HG02588 (cell line): ENCODE data around the gene PRKCB.
A peak's percentile ranks its signal among the peaks of the same experiment; 100 is the strongest.

ENCODE experiments used
- ATAC-seq: cut with Tn5 transposase; IDR thresholded peaks from one replicate; pipeline ENCODE4 v1.9.1; 2021; ENCODE audit warnings: mild to moderate bottlenecking, moderate library complexity; ENCODE audit not compliant: unreplicated experiment

Gene PRKCB

DNA sequence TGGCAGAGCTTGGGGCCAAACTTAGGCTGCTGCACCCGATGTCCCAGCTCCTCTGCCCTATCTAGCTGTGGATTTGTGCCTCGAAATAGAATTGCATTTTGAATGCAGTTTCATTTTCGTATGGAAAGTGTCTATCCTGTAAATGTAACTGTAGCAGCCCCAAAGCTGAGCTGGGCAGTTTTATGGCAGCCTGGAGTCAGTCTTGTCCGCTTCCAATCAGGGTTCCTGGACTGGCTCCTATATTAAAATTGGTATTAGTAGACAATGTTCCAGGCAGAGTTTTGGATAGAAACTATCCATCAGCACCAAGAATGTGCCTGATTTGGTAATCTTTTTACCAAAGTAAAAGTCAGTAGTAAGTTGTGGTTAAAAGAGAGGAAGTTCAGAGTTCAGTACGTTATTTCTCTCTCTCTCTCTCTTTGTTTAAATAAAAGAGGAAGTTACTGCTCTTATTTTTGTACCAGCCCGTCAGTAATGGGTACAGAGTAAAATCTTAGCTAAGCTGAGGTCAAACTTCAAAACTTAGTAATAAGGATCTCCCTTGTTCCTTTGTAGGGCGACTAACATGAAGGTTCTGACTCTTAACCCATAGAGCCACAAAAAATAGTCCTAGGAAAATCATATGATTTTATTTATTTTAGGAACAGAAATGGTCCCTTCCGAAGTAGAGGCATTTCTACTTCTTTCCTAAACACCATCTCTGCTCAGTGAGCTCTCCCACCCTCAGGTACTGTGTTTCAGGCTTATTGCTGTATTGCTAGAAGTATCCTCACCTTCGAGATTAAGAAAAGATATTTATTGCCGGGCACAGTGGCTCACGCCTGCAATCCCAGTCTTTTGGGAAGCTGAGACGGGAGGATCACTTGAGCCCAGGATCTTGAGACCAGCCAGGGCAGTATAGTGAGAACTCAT, 28.0 kb downstream of the PRKCB start:
- peak; percentile 81 for ATAC-seq

- ATAC-seq, result no peak
Measured at GRCh38 chr16:23865853-23866252, 30.1 kb downstream of the PRKCB start.

DNA sequence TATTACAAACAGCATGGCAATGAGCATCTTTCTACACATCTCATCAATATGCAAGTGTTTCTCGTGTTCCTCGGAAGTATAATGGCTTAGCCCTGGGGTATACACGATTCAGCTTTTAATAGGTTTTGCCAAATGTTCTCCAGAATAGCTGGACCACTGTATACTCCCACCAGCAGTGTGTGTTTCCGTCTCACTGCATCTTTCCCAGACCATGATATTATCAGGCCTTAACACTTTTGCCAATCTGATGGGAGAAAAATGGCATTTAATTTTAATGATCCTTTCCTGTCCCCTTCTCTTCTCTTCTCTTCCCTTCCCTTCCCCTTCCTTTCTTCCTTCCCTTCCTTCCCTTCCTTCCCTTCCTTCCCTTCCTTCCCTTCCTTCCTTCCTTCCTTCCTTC, 30.8 kb downstream of the PRKCB start:
- no peak for ATAC-seq

- ATAC-seq, result no peak
Measured at GRCh38 chr16:23867566-23867965, 31.8 kb downstream of the PRKCB start.

GRCh38 chr16:23868136-23868535, 32.4 kb downstream of the PRKCB start:
- ATAC-seq, result no peak

- ATAC-seq, result no peak
Measured at GRCh38 chr16:23869052-23869451, 33.3 kb downstream of the PRKCB start.

DNA sequence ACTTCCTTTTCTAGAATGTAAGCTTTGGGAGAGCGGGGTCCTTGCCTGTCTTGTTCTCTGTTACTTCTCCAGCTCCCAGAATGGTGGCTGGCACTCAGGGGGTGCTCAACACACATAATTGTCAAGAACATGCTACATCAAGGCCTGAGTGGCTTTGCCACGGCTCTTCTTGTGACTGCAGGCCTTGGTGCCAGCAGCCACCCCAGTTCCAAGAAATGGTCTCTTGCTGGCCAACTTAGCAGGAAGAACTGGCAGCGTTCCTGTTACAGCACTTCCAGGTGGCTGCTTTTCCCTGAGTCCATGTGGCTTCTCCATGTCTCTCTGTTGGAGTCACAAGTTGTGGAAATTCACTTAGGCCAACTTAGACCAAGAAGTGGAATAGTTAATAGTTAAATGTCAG, 36.1 kb downstream of the PRKCB start:
- ATAC-seq, result no peak

DNA sequence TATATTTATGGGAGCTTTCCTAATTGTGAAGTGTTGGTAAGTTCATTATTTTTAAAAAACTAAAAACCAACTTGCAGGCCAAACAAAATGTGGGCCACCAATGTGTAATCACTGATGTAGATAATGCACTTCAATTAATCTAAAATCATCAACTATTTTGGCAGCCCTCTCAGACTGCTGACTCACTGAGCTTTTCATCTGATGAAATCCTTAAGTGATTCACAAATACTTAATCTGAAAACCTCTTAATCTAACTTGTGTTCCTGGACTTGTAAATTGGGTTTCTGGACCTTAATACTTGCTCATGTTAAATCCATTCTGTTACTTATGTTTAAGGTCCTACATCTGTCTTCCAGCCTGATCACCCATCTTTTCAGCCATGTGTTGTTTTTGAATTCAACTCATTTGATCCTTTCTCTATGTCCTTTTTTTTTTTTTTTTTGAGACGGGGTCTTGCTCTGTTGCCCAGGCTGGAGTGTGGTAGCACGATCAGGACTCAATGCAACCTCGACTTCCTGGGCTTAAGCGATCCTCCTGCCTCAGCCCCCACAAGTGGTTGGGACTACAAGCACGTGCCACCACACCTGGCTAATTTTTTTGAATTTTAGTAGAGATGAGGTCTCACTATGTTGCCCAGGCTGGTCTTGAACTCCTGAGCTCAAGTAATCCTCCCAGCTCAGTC, 39.0 kb downstream of the PRKCB start:
- no peak for ATAC-seq

DNA sequence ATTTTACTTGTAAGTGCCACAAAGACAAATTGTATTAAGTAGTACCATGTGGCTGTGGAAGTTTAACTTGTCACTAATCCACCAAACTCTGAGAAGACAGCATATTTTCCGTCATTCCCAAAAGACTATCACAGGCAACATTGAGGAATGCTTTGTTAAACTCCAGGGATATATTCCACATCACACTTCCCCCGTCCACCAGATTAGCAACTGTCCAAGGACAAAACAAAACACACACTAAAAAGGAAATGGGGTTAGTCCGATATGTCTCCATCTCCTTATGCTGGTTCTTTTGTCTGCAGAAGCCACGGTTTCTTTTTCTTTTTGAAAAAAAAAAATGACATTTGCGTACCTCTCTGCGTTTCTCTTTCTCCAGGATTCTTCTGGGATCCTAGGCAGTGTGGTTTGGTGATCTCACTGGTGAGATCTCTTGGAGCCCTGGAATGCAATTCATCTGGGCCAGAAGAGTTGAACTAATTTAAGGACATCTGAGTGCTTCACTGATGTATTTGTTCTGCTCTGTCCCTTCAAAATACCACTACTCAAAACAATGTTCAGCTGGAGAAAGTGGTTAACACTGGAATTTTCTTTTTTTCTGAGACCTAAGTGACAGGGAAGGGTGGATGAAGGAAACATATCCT, 40.6 kb downstream of the PRKCB start:
- ATAC-seq, result no peak

DNA sequence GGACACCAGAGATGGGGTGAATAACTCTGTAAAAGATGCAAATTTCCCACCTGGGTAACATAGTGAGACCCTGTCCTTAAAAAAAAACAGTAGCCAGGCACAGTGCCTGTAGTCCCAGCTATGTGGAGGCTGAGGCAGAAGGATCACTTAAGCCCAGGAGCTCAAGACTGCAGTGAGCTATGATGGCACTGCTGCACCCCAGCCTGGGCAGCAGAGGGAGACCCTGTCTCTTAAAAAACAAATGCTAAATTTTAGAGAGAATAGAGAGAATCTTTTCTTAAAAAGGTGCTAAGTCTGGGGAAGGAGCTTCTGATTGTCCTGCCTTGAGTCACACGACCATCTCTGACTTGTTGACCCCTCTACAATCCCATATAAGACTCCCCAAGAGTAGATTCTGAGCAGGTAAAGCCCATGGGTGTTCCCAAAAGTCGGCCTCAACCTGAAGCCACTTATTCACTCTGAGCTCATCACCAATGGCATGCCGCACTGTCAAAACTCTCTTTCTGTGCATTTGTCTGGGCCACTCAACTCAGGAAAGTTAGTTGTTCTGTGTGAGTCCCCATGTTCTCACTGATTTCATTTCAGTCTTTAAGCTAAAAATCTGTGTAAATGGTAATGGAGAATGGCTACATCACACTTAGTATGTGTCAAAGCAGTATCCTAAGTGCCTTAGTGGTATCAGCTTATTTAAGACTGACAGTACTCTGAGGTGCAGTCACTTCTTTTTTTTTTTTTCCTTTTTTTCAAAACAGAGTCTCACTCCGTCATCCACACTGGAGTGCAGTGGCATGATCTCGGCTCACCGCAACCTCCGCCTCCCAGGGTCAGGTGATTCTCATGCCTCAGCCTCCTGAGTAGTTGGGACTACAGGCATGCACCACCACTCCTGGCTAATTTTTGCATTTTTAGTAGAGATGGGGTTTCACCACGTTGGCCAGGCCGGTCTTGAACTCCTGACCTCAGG, 41.6 kb downstream of the PRKCB start:
- no peak for ATAC-seq

- no peak for ATAC-seq
Measured at GRCh38 chr16:23879735-23880373, 44.1 kb downstream of the PRKCB start.

DNA sequence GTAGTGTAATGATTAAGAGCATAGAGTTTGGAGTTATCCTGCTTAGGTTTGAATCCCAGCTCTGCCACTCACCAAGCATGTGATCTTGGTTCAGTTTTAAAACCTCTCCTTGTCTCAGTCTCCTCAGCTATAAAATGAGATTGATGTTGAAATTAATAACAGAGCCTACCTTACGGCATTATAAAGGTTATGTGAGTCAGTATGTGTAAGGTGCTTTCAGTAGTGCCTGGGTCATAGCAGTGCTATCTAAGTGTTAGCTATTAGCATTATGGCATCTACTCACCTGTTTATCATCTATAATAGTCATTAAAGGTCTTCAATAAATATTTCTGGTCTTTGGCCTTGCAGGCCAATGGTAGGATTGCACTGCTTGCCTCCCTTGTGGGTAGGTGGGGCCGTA, 53.4 kb downstream of the PRKCB start:
- ATAC-seq, result no peak

DNA sequence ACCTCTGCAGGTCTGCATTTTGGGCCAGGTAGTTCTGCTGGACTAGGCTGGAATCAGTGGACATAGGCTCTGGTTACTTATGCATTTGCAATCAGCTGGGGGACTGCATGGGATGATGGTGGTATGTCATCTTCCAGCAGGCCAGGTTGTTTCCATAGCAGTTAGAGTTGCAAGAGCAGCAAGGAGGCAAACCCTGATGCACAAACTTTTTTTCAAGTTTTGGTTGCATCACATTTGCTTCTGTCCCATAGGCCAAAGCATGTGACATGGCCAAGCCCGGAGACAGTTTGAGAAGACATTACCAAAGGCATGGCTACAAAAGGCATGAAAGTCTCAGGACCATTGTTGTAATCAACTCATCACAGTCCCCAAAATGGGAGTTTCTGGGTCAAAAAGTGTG, 58.2 kb downstream of the PRKCB start:
- no peak for ATAC-seq

GRCh38 chr16:23895052-23895451, 59.3 kb downstream of the PRKCB start:
- ATAC-seq, result no peak

DNA sequence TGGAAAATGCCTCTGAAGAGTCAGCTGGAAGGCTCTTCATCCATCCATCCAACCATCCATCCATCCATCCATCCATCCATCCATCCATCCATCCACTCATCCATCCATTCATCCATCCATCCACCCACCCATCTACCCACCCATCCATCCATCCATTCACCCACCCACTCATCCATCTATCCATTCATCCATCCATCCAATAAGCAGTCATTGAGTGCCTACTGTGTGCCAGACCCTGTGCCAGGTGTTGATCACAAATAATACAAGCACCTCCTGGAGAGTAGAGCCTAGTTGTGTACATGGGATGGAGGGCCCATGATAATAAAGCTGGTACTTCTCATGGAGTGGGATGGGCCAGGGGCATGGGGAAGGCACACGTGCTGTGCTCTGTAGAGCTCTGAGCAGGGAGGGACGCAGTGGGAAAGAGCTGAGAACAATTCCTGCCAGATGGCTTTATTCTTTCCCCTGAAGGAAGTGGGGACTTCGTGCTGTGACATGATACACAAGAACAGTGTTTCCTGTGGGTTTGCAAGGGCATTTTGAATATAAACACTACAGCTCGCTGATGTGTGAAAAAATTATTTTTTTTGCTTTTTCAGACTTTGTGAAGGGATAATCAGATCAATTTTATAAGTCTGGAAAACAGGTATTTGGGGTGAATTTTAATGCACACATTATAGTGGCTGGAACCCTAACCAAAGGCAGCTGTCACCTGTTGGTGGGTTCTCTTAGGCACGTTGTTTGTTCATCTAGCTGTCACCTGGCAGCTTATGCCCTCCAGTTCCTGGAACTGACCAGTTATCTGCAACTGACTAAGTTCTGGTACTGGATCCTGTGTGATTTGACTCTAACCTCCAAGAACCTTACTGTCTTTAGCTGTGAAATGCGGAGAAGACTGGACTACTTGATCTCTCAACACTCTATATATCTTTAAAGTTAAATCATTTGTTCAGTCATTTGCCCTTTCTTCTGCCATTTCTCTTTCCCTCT, 61.3 kb downstream of the PRKCB start:
- no peak for ATAC-seq

DNA sequence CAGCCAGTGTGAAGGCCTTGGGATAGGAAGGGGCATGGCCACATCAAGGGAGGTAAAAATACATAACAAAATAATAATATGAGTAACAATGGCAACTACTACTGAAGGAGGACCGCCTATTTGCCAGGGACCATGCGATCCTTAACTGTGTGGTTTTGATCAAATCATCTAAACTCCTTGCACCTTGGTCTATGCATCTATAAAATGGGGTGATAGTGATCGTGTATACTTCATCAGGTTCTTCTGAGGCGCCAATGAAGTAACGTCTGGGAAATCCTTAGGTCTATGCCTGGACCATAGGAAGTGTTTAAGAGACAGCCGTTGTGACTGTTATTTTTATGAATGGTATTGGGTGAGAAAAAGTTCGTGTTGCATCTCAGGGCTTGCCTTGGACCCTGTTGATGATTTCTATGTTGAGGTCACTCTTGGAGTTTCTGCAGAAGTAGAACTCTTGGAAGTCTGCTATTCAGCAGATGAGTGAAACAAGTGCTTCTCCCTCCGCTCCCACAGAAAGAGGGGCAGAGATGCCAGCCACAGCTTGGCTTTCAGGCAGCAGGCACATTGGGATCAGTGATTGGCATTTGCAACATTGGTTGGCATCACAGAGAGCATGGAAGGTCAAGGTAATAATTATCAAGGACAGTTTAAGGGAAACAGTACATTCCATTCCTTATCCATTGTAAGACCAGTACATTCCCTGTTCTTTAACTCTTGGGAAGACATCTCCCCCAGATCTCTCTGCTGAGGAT, 63.1 kb downstream of the PRKCB start:
- no peak for ATAC-seq

- ATAC-seq, result no peak
Measured at GRCh38 chr16:23899869-23900268, 64.1 kb downstream of the PRKCB start.

- ATAC-seq, result no peak
Measured at GRCh38 chr16:23900480-23901177, 64.8 kb downstream of the PRKCB start.
